Ovary (tissue), 3 donors: Measurements from ENCODE around the gene DENND1B.

Experiments used
- CTCF ChIP-seq, 3 donors: fragments of 450-650 bp in 2 of 3; fragments of 200-600 bp in 1 of 3; IDR thresholded peaks; one replicate each; pipeline versions ENCODE4 v1.5.1 to v1.8.0; 2016 to 2022; ENCODE audit warnings: antibody characterized with exemption in 3 of 3, mild to moderate bottlenecking in 1 of 3
- EP300 ChIP-seq: sonication (generic); formaldehyde crosslinking; IDR thresholded peaks from one replicate; pipeline ENCODE4 v1.6.1; 2017; ENCODE audit warnings: antibody characterized with exemption
- POLR2A ChIP-seq: fragments of 450-650 bp; IDR thresholded peaks from one replicate; pipeline ENCODE4 v1.6.1; 2017; ENCODE audit warnings: antibody characterized with exemption, mild to moderate bottlenecking, moderate library complexity
- donor health status: DM: no; HTN: no; CAD: no.

GRCh38 chr1:197775282-197776262 lies at the start of gene DENND1B:
- no peak for TF ChIP-seq EP300
- no peak for TF ChIP-seq CTCF (IDR thresholded peaks at IDR 0.05)
- TF ChIP-seq POLR2A: no peak
